GM08714 (cell line): Measurements from ENCODE around the gene ATP6V0B.

Experiments used
- H3K4me3 ChIP-seq: fragments of 200-500 bp; sonication (Bioruptor generic); 2 replicates; pipeline ENCODE4 v1.5.1; 2014; ENCODE audit warnings: mild to moderate bottlenecking, low read length, inconsistent platforms
- ZNF274 ChIP-seq: IDR thresholded peaks from 2 replicates; pipeline ENCODE4 v1.6.1; 2012; ENCODE audit warnings: mild to moderate bottlenecking, low read depth, low read length

ATP6V0B gene

GRCh38 chr1:43970502-43970901 is 4.3 kb upstream of the ATP6V0B start:
- no peak for TF ChIP-seq ZNF274
- H3K4me3 ChIP-seq = peak overlapping the region; percentile 71

DNA sequence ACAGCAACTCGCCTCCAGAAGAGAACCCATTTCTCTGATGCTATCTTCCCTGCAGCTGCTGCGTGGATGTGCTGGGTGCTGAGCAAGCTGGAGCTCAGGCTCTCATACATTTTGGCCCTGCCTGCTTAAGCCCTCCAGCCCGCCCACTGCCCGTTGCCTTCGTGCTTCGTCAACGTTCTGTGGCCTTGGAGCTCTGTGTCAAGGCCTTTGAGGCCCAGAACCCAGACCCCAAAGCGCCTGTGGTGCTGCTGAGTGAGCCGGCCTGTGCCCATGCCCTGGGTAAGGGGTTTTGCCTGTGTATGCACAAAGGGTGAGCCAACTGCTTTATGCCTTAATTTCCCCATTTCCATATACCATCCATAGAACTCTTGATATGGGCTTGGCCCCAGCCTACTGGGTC is 3.8 kb upstream of the ATP6V0B start:
- no peak for TF ChIP-seq ZNF274
- H3K4me3 ChIP-seq = peak overlapping the region; percentile 71; the same call in 1 of the 2 replicates

DNA sequence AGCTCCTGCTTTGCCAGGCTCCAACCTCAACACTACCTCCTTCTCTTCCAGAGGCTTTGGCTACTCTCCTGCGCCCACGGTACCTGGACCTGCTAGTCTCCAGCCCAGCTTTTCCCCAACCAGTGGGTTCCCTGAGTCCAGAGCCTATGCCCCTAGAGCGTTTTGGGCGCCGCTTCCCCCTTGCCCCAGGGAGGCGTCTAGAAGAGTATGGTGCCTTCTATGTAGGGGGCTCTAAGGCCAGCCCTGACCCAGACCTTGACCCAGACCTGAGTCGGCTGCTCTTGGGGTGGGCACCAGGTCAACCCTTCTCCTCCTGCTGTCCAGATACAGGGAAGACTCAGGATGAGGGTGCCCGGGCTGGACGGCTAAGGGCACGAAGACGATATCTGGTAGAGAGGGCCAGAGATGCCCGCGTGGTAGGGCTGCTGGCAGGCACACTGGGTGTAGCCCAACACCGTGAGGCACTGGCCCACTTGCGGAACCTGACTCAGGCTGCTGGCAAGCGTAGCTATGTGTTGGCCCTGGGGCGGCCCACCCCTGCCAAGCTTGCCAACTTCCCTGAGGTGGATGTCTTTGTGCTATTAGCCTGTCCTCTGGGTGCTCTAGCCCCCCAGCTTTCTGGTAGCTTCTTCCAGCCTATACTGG is 3.3 kb upstream of the ATP6V0B start:
- H3K4me3 ChIP-seq = no peak overlapping the region
- TF ChIP-seq ZNF274 = no peak

DNA sequence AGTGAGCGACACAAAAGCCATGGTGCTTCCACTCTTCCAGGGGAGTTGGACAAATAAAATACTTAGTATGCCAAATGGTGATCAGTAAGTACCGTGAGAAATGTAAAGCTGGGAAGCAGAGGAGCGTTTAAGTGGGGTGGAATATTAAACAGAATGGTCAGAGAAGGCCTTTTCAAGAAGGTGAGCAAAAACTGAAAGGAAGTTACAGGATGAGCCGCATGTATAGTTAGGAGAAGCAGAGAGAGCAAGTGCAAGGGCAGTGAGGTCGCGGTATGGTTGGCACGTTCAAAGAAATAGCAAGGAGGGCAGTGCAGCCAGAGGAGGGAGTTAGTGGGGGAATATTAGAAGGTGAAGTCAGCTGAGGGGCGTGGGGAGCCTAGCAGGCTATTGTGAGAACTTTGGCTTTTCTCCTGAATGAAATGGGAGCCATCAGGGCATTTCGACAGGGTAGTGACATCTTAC is 748 bp upstream of the ATP6V0B start:
- TF ChIP-seq ZNF274 = no peak
- H3K4me3 ChIP-seq = peak overlapping the region; percentile 91; the same call in 1 of the 2 replicates

DNA sequence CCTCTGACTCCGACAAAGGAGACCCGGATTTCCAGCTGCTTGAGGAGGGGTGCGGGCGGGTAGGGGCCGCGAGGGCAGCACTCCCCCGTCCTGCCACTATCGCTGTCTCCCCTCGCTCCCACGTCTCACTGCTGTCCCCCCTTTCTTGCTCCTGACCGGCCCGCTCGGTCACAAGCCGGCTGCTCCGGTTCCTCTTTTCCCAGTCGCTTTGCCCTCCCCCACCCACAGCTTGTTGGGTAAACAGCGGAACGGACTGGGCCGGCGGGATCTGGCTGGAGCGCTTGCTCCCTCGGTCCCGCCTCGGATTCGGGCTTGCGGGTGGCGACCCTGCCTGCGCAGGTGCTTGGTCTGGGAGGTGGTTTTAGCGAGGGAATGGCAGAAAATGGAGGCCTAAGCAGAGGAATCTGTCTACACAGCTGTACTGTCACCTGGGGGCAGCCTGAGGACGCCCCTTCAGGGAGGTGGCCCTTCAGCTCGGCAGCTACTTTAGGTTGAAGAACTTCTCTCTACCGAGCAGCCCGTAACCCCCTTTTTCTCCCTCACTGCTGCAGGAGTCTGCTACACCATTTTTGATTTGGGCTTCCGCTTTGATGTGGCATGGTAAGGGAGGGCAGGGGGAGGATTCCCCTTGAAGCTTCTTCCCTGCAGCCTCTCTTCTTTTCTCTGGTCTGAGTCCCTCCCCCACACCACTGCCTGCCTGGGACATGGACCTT is 645 bp downstream of the ATP6V0B start:
- peak overlapping the region; percentile 91 for H3K4me3 ChIP-seq
- no peak for TF ChIP-seq ZNF274

- peak overlapping the region; percentile 91; the same call in 1 of the 2 replicates for H3K4me3 ChIP-seq
- no peak for TF ChIP-seq ZNF274
Observed at GRCh38 chr1:43976045-43976444, 1.3 kb downstream of the ATP6V0B start.

- no peak overlapping the region for H3K4me3 ChIP-seq
- no peak for TF ChIP-seq ZNF274
Observed at GRCh38 chr1:43976890-43977289, 2.1 kb downstream of the ATP6V0B start.

- no peak overlapping the region for H3K4me3 ChIP-seq
- no peak for TF ChIP-seq ZNF274
Observed at GRCh38 chr1:43977376-43978263, 2.9 kb downstream of the ATP6V0B start.

- TF ChIP-seq ZNF274 = no peak
- H3K4me3 ChIP-seq = no peak overlapping the region
Observed at GRCh38 chr1:43978264-43978550, 3.4 kb downstream of the ATP6V0B start.

GRCh38 chr1:43978551-43979260 is 3.9 kb downstream of the ATP6V0B start, which contains the start of gene B4GALT2:
Gene B4GALT2 (plus strand): TSS chr1:43979210. CDS start chr1:43981161, 1,951 bp downstream.
- peak within 1 kb of the TSS; percentile 74 for H3K4me3 ChIP-seq
- TF ChIP-seq ZNF274 = no peak

GRCh38 chr1:43979261-43979527 is 4.4 kb downstream of the ATP6V0B start:
- no peak for TF ChIP-seq ZNF274
- peak overlapping the region; percentile 62 for H3K4me3 ChIP-seq

DNA sequence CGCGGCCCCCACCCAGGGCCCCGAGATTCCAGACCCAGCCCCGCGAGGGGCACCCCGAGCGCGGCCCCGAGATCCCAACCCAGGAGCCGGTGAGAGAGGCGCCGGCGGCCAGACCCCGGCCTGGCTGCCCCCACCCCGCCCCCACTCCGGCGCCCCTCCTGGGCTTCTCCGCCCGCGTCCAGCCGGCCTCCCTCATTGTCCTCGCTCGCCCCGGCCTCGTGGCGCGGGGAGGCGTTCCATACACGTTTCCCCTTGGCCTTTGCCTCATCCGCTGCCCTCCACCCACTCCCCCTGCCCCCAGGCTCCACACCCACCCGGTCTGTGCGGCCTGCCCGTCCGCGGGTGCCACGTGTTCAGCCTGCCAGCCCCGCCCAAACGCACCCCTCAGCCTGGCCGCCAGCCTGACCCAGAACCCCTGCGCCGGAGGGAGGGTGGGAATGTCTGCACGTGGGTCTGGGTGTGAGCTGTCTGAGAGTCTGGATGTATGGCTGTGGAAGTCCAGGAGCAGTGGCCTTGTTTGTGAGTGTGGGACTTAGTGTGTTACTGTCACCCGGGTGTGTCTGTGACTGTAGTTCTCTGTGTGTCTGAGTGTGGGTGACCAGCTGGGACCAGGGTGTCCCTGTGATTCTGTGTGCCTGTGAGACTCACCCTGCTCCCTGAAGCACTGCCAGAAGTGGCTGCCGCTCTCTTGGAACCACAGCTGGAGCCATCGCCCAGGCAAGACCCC is 4.9 kb downstream of the ATP6V0B start:
- H3K4me3 ChIP-seq = peak overlapping the region; percentile 62
- no peak for TF ChIP-seq ZNF274
